GM18526 (cell line): ENCODE data around the gene SLC7A8.

Experiments
- POLR2A ChIP-seq: IDR thresholded peaks from 3 replicates; pipeline ENCODE4 v1.6.1; 2011; ENCODE audit not compliant: insufficient read length; ENCODE audit errors: extremely low read depth

Gene SLC7A8

GRCh38 chr14:23186913-23187654 lies 3.6 kb upstream of the SLC7A8 start:
- no peak for TF ChIP-seq POLR2A

- no peak for TF ChIP-seq POLR2A
Measured at GRCh38 chr14:23185063-23185462, 1.6 kb upstream of the SLC7A8 start.

- TF ChIP-seq POLR2A = no peak
Measured at GRCh38 chr14:23183158-23183470, 346 bp downstream of the SLC7A8 start.

- TF ChIP-seq POLR2A = no peak
Measured at GRCh38 chr14:23182372-23183157, 895 bp downstream of the SLC7A8 start.

GRCh38 chr14:23181946-23182345 lies 1.5 kb downstream of the SLC7A8 start:
- TF ChIP-seq POLR2A = no peak

- no peak for TF ChIP-seq POLR2A
Measured at GRCh38 chr14:23181453-23181852, 2.0 kb downstream of the SLC7A8 start.

- no peak for TF ChIP-seq POLR2A
Measured at GRCh38 chr14:23177181-23177580, 6.3 kb downstream of the SLC7A8 start.

DNA sequence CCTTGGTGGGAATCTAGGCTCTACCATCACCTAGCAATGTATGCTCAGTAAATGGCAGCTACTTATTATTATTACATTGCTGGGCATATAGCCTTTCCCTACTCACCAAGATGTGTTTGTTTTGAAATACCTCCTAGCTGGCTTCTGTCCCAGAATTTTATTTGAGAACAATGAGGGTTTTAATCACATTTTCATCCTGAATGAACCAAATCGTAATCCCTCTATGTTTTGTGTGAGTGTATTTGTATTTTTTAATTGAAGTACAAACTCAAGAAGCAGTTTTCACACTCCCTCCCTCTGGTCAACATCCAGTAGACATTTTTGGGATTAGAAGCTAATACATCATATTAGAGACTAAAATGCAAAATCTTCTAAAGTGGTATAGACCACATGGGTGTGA lies 7.6 kb downstream of the SLC7A8 start:
- no peak for TF ChIP-seq POLR2A

GRCh38 chr14:23174296-23175184 lies 8.9 kb downstream of the SLC7A8 start:
- TF ChIP-seq POLR2A = no peak

DNA sequence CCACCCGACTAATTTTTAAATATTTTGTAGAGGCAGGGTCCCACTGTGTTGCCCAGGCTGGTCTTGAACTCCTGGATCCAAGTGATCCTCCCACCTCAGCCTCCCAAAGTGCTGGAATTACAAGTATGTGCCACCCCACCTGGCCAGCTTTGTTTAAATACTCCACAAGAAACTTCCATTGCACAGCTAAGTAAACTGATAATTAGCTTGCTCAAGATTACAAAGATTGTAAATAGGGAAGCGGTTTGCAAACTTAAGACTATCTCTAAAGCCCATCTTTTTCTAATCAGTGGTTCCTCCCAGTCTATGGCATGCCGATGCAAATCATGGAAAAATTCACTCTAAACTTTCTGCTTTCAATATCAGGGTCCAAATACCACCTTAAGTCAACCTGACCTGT lies 9.7 kb downstream of the SLC7A8 start:
- no peak for TF ChIP-seq POLR2A

- no peak for TF ChIP-seq POLR2A
Measured at GRCh38 chr14:23173031-23173430, 10.4 kb downstream of the SLC7A8 start.

- no peak for TF ChIP-seq POLR2A
Measured at GRCh38 chr14:23172574-23172973, 10.9 kb downstream of the SLC7A8 start.

GRCh38 chr14:23172096-23172495 lies 11.4 kb downstream of the SLC7A8 start:
- no peak for TF ChIP-seq POLR2A

DNA sequence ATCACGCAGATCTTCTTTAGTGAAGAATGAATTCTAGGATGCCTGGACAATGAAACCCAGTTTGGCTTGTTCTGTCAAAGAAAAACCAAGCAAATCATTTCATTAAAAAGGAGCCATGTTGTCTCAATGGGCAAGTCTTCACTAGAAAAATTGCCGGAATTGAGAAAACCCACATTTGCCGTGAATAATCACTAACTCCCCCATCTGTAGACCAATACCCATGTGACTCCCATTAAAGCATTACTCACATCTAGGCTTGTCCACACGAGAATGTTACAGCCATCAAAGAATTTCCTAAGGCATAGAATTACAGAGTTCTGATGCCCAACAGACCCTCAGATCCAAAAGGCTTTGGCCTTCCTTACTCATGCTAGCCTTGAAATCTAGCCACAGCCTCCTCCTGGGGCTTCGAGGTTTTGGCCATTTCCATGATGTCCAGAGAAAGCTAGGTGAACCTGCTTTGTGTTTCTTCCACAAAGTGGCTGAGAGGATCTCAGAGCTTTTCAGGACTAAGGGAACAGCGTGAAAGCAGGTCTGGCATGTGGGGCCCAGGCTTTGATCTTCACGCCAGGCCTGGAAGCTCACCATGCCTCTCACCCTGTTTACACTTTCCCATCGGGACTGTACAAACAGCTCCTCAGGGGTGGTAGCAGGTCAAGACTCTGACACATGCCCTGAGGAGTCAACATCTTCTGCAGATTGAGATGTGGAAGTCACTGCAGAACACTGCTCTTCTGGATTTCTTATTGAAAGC lies 12.1 kb downstream of the SLC7A8 start:
- no peak for TF ChIP-seq POLR2A

DNA sequence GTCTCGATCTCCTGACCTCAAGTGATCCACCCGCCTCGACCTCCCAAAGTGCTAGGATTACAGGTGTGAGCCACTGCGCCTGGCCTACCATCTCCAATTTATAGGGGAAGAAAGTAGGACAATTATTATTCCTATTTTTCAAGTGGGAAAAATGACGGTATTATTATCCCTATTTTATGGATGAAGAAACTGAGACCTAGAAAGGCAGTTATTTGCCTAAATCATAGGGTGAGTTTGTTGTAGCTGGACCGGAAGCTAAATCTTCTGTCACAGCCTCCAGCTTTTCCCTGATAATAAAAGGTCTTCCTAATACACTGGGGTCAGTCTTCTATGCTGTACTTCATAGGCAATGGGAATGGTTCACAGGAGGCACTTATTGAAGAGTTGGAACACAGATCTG lies 13.8 kb downstream of the SLC7A8 start:
- TF ChIP-seq POLR2A = no peak
